Choroid plexus epithelial cell (primary cell): ENCODE results near the gene COL4A4.

Experiments
- DNase-seq: peaks from one replicate; pipeline ENCODE4 v3.0.0-alpha.2; 2010; ENCODE audit warnings: low read depth
- H3K4me3 ChIP-seq: 2 replicates; pipeline ENCODE4 v1.5.1; 2011; ENCODE audit warnings: low read depth, mild to moderate bottlenecking, control low read depth, low read length, moderate library complexity
- TF ChIP-seq, protein P1 (sequence below): conservative IDR thresholded peaks from 2 replicates; pipeline ENCODE4 v1.5.1; 2011; ENCODE audit warnings: low read depth, mild to moderate bottlenecking, control low read depth, inconsistent platforms, low read length, moderate library complexity

Gene COL4A4

DNA sequence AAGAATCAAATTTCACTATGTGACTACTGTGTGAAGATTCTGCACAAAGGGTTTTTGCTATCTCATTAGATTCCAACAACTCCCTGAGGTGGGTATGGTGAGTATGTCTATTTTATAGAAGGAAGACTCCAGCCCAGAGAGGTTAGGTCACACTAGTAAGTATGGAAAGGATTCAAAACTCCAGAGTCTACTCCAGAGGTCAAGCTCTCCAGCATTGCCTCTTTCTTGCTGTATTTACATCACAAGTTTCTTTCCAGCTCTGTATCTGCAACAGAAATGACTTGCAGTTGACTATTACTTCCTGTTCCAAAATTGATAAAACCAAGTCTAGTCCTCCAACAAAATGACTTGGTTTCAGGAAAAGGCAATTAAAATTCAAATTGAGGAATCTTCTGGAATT is 2.1 kb downstream of the COL4A4 start:
- TF ChIP-seq, protein P1, sequence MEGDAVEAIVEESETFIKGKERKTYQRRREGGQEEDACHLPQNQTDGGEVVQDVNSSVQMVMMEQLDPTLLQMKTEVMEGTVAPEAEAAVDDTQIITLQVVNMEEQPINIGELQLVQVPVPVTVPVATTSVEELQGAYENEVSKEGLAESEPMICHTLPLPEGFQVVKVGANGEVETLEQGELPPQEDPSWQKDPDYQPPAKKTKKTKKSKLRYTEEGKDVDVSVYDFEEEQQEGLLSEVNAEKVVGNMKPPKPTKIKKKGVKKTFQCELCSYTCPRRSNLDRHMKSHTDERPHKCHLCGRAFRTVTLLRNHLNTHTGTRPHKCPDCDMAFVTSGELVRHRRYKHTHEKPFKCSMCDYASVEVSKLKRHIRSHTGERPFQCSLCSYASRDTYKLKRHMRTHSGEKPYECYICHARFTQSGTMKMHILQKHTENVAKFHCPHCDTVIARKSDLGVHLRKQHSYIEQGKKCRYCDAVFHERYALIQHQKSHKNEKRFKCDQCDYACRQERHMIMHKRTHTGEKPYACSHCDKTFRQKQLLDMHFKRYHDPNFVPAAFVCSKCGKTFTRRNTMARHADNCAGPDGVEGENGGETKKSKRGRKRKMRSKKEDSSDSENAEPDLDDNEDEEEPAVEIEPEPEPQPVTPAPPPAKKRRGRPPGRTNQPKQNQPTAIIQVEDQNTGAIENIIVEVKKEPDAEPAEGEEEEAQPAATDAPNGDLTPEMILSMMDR = no peak
- H3K4me3 ChIP-seq = no peak overlapping the region
- peak; percentile 54 for DNase-seq

DNA sequence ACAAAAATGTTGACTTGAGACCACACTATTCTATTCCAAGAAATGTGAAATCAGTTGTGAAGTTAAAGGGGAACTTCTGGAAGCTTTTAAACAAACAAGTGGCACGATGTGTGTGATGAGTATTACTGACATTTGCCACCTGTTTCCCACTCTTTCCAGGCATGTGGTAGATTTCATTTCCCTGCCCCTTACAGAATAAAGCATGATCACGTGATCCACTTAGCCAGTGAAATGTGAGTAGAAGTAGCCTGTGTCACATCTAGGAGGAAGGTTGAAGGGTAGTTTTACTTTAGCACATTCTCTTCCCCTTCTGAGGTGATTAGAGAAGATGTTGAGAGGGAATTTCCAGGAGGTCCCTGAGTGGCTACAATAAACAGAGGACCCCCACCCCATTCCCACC is 3.8 kb downstream of the COL4A4 start:
- TF ChIP-seq, protein P1 = no peak
- no peak overlapping the region for H3K4me3 ChIP-seq
- DNase-seq = no peak

DNA sequence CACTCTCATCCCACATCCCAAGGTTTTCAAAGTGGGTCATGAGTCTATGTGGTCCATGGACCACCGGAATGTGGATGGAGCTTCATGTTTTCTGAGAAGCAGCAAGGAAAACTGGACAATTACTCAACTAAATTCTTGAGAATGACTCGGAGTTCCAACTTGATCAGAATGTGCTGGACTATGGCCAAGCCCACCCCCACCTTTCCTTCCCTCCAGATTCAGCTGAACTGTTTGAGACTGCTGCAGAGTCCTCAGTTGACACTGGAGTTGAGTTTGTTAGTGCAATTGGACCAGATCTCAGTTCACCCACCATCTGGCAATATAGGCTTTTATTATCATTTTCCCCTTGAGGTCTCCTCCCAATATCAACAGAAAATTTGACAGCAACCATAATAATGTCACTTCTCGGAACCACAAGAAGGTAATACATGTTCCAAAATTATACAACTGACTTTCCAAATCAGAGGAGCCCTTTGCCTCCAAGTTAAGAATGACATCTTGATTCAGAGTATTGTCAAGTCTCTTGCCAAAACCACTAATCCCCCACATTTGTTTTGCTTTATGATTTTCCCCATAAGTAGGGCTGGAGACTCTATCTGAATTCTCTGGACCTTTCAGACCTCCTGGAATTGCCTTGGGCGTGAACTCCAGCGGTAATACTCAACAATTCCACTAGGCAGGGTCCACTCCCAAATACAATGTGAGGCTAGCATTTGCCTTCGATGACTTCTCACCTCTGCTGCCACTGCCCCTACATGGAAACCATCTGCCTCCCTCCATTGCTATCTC is 8.8 kb downstream of the COL4A4 start:
- DNase-seq = peak; percentile 92
- TF ChIP-seq, protein P1 = no peak
- H3K4me3 ChIP-seq = no peak overlapping the region

DNA sequence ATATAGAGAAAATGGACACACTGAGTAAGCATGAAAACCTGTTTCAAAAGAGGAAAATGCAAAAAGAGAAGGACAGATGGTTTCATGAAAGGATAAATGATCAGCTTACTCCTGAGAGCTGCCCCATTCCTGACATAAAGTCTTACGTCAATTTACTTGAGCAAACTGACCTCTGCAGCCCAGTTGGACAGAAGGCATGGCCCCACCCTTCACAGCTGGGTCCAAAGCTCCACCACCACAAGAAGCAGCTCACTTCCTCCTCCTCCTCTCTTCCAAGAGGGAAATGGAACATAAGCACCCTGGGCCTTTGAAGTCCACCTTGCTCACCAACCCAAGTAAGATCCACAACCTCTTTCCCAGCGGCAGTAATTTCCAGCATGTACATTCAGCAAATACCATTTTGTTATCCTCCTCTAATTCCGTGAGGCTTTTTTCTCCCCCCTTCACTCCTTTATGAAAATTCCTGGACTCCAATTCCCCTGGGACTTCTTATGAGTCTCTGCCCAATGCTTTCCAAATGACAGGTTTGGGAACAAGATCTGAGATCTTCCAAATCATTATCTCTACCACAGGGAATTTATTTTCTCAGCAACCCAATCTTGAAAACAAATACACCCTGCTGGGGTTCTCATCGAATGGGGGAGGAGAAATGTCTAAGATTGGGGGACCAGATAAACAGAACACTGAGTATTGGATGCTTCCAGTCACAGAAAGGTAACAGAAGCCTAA is 10.1 kb downstream of the COL4A4 start:
- H3K4me3 ChIP-seq = no peak overlapping the region
- TF ChIP-seq, protein P1 = no peak
- DNase-seq = peak; percentile 81

DNA sequence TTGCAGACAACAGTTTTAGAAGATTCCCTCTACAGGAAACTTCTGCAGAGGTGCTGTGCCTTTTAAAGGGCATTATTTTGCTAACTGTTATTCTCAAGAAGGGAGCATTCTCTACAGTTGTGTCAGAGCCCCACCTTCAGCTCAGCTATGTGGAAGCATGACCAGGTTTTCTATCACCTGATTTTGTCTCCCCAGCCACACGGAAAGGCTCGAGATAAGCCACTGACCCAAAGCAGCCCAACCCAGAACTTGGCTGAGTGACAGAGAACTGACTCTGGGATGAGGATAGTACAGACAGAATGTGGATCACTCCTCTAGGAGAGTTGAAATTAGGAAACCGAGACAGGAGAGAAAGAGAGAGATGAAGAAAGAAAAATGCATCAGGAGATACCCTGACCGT is 10.7 kb downstream of the COL4A4 start:
- no peak overlapping the region for H3K4me3 ChIP-seq
- peak; percentile 47 for DNase-seq
- TF ChIP-seq, protein P1 = no peak

DNA sequence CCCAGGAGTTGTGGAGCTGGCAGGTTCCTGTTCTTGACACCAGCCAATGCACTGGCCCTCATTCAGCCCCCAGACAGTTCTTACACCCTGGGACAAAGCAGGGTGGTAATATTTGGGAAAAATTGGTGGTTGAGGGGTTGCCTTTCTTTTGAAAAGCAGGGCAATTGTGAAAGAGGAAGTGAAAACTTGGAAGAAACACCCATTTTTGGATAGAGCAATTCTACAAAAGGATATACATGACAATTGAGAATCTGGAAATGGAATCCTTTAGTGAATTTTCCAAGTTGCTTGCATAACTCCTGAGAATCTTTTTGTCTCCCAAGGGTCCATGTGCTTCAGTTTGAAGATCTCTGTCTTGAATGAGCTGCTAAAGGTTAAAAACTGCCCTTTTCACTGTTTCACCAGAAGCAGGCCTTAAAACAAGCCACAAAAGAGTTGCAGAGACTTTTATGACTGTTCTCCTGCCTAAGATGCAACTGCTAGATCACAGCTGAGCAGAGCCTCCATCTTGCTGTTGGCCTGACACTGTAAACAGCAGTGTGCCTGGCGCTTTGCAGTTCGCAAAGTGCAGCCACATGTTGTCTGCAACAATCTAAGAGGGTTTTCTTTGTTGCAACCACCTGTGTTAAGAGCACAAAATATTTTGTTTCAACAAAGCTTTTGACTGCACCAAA is 11.8 kb downstream of the COL4A4 start:
- TF ChIP-seq, protein P1 = no peak
- no peak for DNase-seq

More for the DNA sequence above, 11.8 kb downstream of the COL4A4 start:
- H3K4me3 ChIP-seq = no peak overlapping the region
